ENCODE results near the gene ASRGL1. TPM values are rescaled to one million over a fixed set of nuclear protein-coding genes. Genes with fewer than 3 reads are reported as not detected.
A peak's percentile ranks its signal among the peaks of the same experiment; 100 is the strongest.
"Not testable (repeated sequence)": the region's sequence is repeated elsewhere in the genome, so short reads cannot be mapped to it uniquely, and the experiment has no call there.

The ASRGL1 gene
- total RNA-seq, 1 donor from 2014 or later = not detected

- no peak for DNase-seq (ENCODE audit: low read depth)
Measured at GRCh38 chr11:62352355-62353336, 15.4 kb downstream of the ASRGL1 start.

- DNase-seq (ENCODE audit: low read depth) = no peak
Measured at GRCh38 chr11:62353841-62354240, 16.6 kb downstream of the ASRGL1 start.

- no peak for DNase-seq (ENCODE audit: low read depth)
Measured at GRCh38 chr11:62358273-62358672, 21.0 kb downstream of the ASRGL1 start.

DNA sequence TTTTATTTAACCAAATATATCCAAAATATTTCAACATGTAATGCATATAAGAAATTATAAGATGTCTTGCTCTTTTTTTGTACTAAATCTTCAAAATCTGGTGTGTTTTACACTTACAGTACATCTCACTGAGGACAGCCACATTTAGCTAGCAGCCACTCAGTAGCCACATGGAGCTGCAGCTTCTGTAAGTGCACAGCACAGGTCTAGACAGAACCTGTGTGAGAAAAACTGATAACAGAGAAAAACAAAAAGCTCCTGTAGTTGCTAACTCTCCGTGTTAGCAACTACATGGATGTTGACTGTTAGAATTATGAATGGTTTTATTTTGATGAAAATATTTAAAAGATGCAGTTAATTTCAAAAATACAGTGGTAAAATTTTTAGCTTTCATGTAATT lies 22.2 kb downstream of the ASRGL1 start:
- DNase-seq (ENCODE audit: low read depth) = no peak

GRCh38 chr11:62360685-62361084 lies 23.4 kb downstream of the ASRGL1 start:
- no peak for DNase-seq (ENCODE audit: low read depth)

- DNase-seq (ENCODE audit: low read depth) = not testable (repeated sequence)
Measured at GRCh38 chr11:62368861-62369477, 31.7 kb downstream of the ASRGL1 start.

GRCh38 chr11:62370743-62371440 lies 33.6 kb downstream of the ASRGL1 start:
- no peak for DNase-seq (ENCODE audit: low read depth)

DNA sequence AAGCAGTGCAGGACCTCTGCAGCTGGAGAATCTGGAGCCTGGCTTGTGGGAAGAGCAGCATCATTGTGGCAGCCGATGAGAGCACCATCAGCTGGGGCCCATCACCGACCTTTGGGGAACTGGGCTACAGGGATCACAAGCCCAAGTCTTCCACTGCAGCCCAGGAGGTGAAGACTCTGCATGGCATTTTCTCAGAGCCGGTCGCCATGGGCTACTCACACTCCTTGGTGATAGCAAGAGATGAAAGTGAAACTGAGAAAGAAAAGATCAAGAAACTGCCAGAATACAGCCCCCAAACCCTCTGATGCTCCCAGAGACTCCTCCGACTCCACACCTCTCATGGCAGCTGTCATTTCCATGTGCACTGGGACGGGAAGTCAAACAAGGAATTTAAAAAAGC lies 35.6 kb downstream of the ASRGL1 start:
- no peak for DNase-seq (ENCODE audit: low read depth)

- no peak for DNase-seq (ENCODE audit: low read depth)
Measured at GRCh38 chr11:62373464-62374119, 36.3 kb downstream of the ASRGL1 start.

- no peak for DNase-seq (ENCODE audit: low read depth)
Measured at GRCh38 chr11:62374801-62375200, 37.6 kb downstream of the ASRGL1 start.

- peak; percentile 59 for DNase-seq (ENCODE audit: low read depth)
Measured at GRCh38 chr11:62378459-62379063, 41.3 kb downstream of the ASRGL1 start.

DNA sequence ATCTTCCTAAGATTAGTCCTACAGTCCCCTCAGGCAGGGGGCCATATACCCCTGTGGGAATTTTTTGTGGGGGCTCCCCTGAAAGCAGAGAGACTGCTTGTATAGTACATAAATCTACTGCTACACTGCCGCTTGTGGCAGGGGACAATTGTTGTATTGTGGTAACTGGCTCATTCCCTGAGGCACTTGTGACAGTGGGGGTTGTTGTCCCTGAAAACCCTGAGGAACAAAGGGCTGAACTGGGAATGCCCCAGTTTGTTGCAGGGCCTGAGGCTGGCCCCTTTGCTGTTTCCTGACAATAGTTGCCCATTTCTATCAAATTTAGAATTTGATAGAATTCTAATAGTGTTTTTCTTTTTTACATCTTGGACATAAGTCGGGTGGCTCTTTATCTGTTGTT lies 42.3 kb downstream of the ASRGL1 start:
- not testable (repeated sequence) for DNase-seq (ENCODE audit: low read depth)

DNA sequence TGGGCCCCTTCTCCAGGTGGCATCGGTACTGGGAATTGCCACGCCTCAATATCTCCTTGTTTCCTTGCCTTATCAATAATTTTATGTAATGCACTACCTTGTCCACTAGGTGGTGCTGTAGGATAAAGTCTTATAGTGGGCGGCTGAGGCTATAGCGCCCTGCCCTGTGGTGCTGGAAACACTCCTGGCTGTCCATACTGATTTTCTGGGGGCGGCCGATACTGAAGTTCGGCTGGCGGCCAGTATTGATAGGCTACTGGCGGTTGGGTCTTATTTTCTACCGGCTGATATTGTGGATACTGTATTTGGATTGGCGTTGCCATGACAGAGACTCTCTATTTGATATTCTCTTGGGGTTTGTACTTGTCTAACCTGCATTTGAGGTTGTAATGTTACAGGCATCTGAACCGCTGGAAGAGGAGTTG lies 43.6 kb downstream of the ASRGL1 start:
- DNase-seq (ENCODE audit: low read depth) = peak; percentile 77

DNA sequence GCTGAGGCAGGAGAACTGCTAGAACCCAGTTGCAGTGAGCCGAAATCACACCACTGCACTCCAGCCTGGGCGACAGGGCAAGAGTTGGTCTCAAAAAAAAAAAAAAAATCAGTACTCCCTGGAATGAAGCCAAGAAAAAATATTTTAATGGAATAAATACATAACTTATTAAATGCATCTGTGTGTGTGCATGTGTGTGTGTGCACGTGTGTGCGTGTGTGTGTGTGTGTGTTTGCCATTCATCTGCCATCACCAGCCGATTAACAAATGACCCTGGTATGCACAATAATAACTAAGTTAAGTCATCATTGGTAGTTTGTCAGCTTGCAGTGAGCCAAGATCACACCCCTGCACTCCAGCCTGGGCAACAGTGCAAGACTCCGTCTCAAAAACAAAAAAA lies 46.6 kb downstream of the ASRGL1 start:
- DNase-seq (ENCODE audit: low read depth) = no peak

DNA sequence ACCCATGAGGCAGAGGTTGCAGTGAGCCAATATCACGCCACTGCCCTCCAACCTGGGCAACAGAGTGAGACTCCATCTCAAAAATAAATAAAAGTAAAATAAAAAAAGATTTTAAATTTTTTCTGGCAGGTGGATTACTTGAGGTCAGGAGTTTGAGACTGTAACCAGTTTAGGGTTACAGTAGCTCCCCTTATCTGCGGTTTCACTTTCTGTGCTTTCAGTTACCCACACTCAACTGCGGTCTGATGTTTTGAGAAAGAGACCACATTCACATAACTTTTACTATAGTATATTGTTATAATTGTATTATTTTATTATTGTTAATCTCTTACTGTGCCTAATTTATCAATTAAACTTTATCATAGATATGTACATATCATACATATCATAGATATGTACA lies 48.8 kb downstream of the ASRGL1 start:
- not testable (repeated sequence) for DNase-seq (ENCODE audit: low read depth)

GRCh38 chr11:62387381-62387780 lies 50.1 kb downstream of the ASRGL1 start:
- no peak for DNase-seq (ENCODE audit: low read depth)

GRCh38 chr11:62388999-62389398 lies 51.8 kb downstream of the ASRGL1 start:
- no peak for DNase-seq (ENCODE audit: low read depth)

GRCh38 chr11:62390237-62390636 lies 53.0 kb downstream of the ASRGL1 start:
- DNase-seq (ENCODE audit: low read depth) = no peak

- no peak for DNase-seq (ENCODE audit: low read depth)
Measured at GRCh38 chr11:62390722-62391121, 53.5 kb downstream of the ASRGL1 start.

- DNase-seq (ENCODE audit: low read depth) = no peak
Measured at GRCh38 chr11:62391642-62392425, 54.6 kb downstream of the ASRGL1 start.

Measured in myocyte (in vitro differentiated cells).